HepG2 (cell line): ENCODE data around the gene GAS2. TPM values are rescaled to one million over a fixed set of nuclear protein-coding genes. Genes with fewer than 3 reads are reported as not detected.

ENCODE experiments used
- FOXA3 ChIP-seq: IDR thresholded peaks from 2 replicates; pipeline ENCODE4 v1.6.1; 2016; ENCODE audit warnings: missing genetic modification reagents, missing compliant biosample characterization
- HCFC1 ChIP-seq: fragments of 150-350 bp; IDR thresholded peaks from 2 replicates; pipeline ENCODE4 v1.6.1; 2014; ENCODE audit warnings: low read depth, low read length
- HNF4G ChIP-seq, 2 experiments: sonication (generic) in 1 of 2; formaldehyde crosslinking in 1 of 2; IDR thresholded peaks; 2 replicates each; pipeline versions ENCODE4 v1.4.0 to v1.6.1; 2011 to 2020; ENCODE audit warnings: borderline replicate concordance in 2 of 2, low read depth in 2 of 2, mild to moderate bottlenecking in 2 of 2, low read length in 1 of 2, missing genetic modification reagents in 1 of 2, moderate library complexity in 1 of 2
- IRF9 ChIP-seq: sonication (generic); formaldehyde crosslinking; IDR thresholded peaks from 2 replicates; pipeline ENCODE4 v1.8.0; 2022; ENCODE audit warnings: missing genetic modification reagents, mild to moderate bottlenecking, borderline replicate concordance
- JUNB ChIP-seq: sonication (generic); formaldehyde crosslinking; IDR thresholded peaks from 2 replicates; pipeline ENCODE4 v1.8.0; 2022; ENCODE audit warnings: missing genetic modification reagents, mild to moderate bottlenecking, borderline replicate concordance
- KMT2B ChIP-seq: IDR thresholded peaks from 2 replicates; pipeline ENCODE4 v1.6.1; 2016; ENCODE audit warnings: missing genetic modification reagents, missing compliant biosample characterization
- RERE ChIP-seq: IDR thresholded peaks from 2 replicates; pipeline ENCODE4 v1.6.1; 2016; ENCODE audit warnings: low read depth, missing genetic modification reagents, missing compliant biosample characterization
- SMARCC2 ChIP-seq: fragments of 450-650 bp; IDR thresholded peaks from 2 replicates; pipeline ENCODE4 v1.6.1; 2017; ENCODE audit warnings: antibody characterized with exemption, mild to moderate bottlenecking
- SNAPC2 ChIP-seq: sonication (generic); formaldehyde crosslinking; IDR thresholded peaks from 2 replicates; pipeline ENCODE4 v1.8.1; 2022; ENCODE audit warnings: mild to moderate bottlenecking, missing genetic modification reagents
- SRF ChIP-seq: IDR thresholded peaks from 2 replicates; pipeline ENCODE4 v1.6.1; 2011; ENCODE audit warnings: mild to moderate bottlenecking, low read depth, low read length, moderate library complexity
- ZNF224 ChIP-seq: sonication (generic); formaldehyde crosslinking; IDR thresholded peaks from 2 replicates; pipeline ENCODE4 v1.5.0; 2020; ENCODE audit warnings: mild to moderate bottlenecking, missing genetic modification reagents
- ZNF253 ChIP-seq: sonication (generic); formaldehyde crosslinking; IDR thresholded peaks from 2 replicates; pipeline ENCODE4 v1.8.0; 2022; ENCODE audit warnings: mild to moderate bottlenecking, missing genetic modification reagents, borderline replicate concordance
- ZNF577 ChIP-seq: sonication (generic); formaldehyde crosslinking; IDR thresholded peaks from 2 replicates; pipeline ENCODE4 v1.4.0; 2020; ENCODE audit warnings: mild to moderate bottlenecking, low read depth, missing genetic modification reagents, borderline replicate concordance
- ZNF672 ChIP-seq: sonication (generic); formaldehyde crosslinking; IDR thresholded peaks from 2 replicates; pipeline ENCODE4 v1.8.1; 2022; ENCODE audit warnings: missing genetic modification reagents
- ZUFSP ChIP-seq: sonication (generic); formaldehyde crosslinking; IDR thresholded peaks from 2 replicates; pipeline ENCODE4 v1.9.0; 2021; ENCODE audit warnings: missing genetic modification reagents, mild to moderate bottlenecking, borderline replicate concordance
- polyA plus RNA-seq, 8 experiments: library from polyadenylated mRNA; depleted of rRNA in 3 of 8; stranded (reverse) in 7 of 8; unstranded in 1 of 8; fragments of >200 nt; fragmentation: Illumina TruSeq in 4 of 8; extraction: Trizol in 4 of 8; gene quantifications; 2 replicates each; pipeline versions ENCODE4 v1.2.1 to v1.2.3, GENCODE V29; 2011 to 2016; ENCODE audit warnings: low read depth in 4 of 8, missing spikeins in 1 of 8, mixed read lengths in 1 of 8; ENCODE audit not compliant: insufficient read depth in 1 of 8
- total RNA-seq, 5 experiments: library from RNA; depleted of rRNA; stranded (reverse); fragments of >200 nt; fragmentation: Illumina TruSeq; extraction: Trizol; gene quantifications; 2 replicates each; pipeline ENCODE4 v1.2.3, GENCODE V29; 2016; ENCODE audit warnings: low read depth in 1 of 5
- TF ChIP-seq, protein P1 (sequence below): sonication (generic); formaldehyde crosslinking; IDR thresholded peaks from 2 replicates; pipeline ENCODE4 v1.4.0; 2020; ENCODE audit warnings: mild to moderate bottlenecking, missing genetic modification reagents
- TF ChIP-seq, protein P2 (sequence below): sonication (generic); formaldehyde crosslinking; IDR thresholded peaks from 2 replicates; pipeline ENCODE4 v1.5.0; 2020; ENCODE audit warnings: mild to moderate bottlenecking, missing genetic modification reagents

Gene GAS2
- total and polyA plus RNA-seq, 2 of the 13 experiments (the other 11 are each of a cell fraction or from before 2014, with no cell fraction given): 26.0 to 85.1 TPM

GRCh38 chr11:22829231-22830081 is 163.0 kb downstream of the GAS2 start, which contains the start of gene SVIP (continued):
- TF ChIP-seq ZUFSP (CRISPR knock-in tag) (no peak), HNF4G (IDR thresholded peaks at IDR 0.05; ENCODE audit: borderline replicate concordance, low read depth, low read length) (peak; percentile 6; the same call in 1 of the 2 replicates), HNF4G (CRISPR knock-in tag; IDR thresholded peaks at IDR 0.05; ENCODE audit: borderline replicate concordance, low read depth) (no peak; the same call in 1 of the 2 replicates), SRF (0 out of 2 replicates have a peak, but pooled peaks have one; percentile 31), KMT2B (peak; percentile 76; the same call in 1 of the 2 replicates), ZNF253 (CRISPR knock-in tag) (peak; percentile 19; the same call in 1 of the 2 replicates), SMARCC2 (no peak), IRF9 (CRISPR knock-in tag) (peak; percentile 75; the same call in 1 of the 2 replicates), SNAPC2 (CRISPR knock-in tag) (no peak), RERE (CRISPR knock-in tag) (no peak), ZNF577 (no peak), HCFC1 (0 out of 2 replicates have a peak, but pooled peaks have one; percentile 23), ZNF224 (CRISPR knock-in tag) (no peak), ZNF672 (CRISPR knock-in tag) (no peak), JUNB (CRISPR knock-in tag) (no peak), FOXA3 (CRISPR knock-in tag) (peak; percentile 48; the same call in 1 of the 2 replicates)
- TF ChIP-seq, protein P1, sequence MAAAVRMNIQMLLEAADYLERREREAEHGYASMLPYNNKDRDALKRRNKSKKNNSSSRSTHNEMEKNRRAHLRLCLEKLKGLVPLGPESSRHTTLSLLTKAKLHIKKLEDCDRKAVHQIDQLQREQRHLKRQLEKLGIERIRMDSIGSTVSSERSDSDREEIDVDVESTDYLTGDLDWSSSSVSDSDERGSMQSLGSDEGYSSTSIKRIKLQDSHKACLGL (CRISPR knock-in tag): peak; percentile 81
- TF ChIP-seq, protein P2, sequence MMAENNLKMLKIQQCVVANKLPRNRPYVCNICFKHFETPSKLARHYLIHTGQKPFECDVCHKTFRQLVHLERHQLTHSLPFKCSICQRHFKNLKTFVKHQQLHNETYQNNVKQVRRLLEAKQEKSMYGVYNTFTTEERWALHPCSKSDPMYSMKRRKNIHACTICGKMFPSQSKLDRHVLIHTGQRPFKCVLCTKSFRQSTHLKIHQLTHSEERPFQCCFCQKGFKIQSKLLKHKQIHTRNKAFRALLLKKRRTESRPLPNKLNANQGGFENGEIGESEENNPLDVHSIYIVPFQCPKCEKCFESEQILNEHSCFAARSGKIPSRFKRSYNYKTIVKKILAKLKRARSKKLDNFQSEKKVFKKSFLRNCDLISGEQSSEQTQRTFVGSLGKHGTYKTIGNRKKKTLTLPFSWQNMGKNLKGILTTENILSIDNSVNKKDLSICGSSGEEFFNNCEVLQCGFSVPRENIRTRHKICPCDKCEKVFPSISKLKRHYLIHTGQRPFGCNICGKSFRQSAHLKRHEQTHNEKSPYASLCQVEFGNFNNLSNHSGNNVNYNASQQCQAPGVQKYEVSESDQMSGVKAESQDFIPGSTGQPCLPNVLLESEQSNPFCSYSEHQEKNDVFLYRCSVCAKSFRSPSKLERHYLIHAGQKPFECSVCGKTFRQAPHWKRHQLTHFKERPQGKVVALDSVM (CRISPR knock-in tag): no peak
